ENCODE measurements around the gene PARD3B.

The PARD3B gene

DNA sequence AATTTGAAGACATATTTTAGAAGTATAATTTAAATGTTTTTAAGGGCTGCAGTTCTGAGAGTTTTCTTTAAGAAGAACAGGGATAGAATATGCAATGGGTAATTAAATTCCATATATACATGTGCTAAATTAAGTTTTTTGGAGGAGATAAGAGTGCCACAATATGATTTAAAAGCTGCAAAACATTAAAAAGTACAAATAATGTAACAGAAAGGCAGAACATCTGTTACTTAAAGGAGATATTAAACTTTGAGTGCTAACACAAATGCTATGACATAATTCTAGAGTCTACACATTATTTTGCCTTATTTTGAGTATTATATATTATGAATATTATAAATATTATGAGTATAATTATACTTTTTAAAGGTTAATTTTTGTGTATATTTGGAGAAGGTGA is 102.4 kb downstream of the PARD3B start:
- no peak for TF ChIP-seq CTCF (IDR thresholded peaks at IDR 0.05; ENCODE audit: insufficient read depth, low read length, poor library complexity, severe bottlenecking)
- Histone ChIP-seq H3K27me3 (replicated peaks; ENCODE audit: control insufficient read depth, insufficient read depth, low read length) (no peaks in the 10 kb centered on the region), H3K4me3 (replicated peaks; ENCODE audit: low read depth, low read length) (no peak overlapping the region), H3K36me3 (ENCODE audit: control insufficient read depth, insufficient read depth, low read length) (no peaks in the 10 kb centered on the region)
- no peak for DNase-seq (ENCODE audit: extremely low read depth, insufficient read length)

GRCh38 chr2:204650611-204651010 is 105.3 kb downstream of the PARD3B start:
- H3K4me3 ChIP-seq (replicated peaks; ENCODE audit: low read depth, low read length) = no peak overlapping the region
- H3K36me3 ChIP-seq (ENCODE audit: control insufficient read depth, insufficient read depth, low read length) = no peaks in the 10 kb centered on the region
- no peaks in the 10 kb centered on the region for H3K27me3 ChIP-seq (replicated peaks; ENCODE audit: control insufficient read depth, insufficient read depth, low read length)
- TF ChIP-seq CTCF (IDR thresholded peaks at IDR 0.05; ENCODE audit: insufficient read depth, low read length, poor library complexity, severe bottlenecking) = no peak
- no peak for DNase-seq (ENCODE audit: extremely low read depth, insufficient read length)

GRCh38 chr2:204652063-204652462 is 106.8 kb downstream of the PARD3B start:
- Histone ChIP-seq H3K4me3 (replicated peaks; ENCODE audit: low read depth, low read length) (no peak overlapping the region), H3K27me3 (replicated peaks; ENCODE audit: control insufficient read depth, insufficient read depth, low read length) (no peaks in the 10 kb centered on the region), H3K36me3 (ENCODE audit: control insufficient read depth, insufficient read depth, low read length) (no peaks in the 10 kb centered on the region)
- no peak for DNase-seq (ENCODE audit: extremely low read depth, insufficient read length)
- no peak for TF ChIP-seq CTCF (IDR thresholded peaks at IDR 0.05; ENCODE audit: insufficient read depth, low read length, poor library complexity, severe bottlenecking)

GRCh38 chr2:204654669-204655068 is 109.4 kb downstream of the PARD3B start:
- no peak for TF ChIP-seq CTCF (IDR thresholded peaks at IDR 0.05; ENCODE audit: insufficient read depth, low read length, poor library complexity, severe bottlenecking)
- Histone ChIP-seq H3K36me3 (ENCODE audit: control insufficient read depth, insufficient read depth, low read length) (no peaks in the 10 kb centered on the region), H3K4me3 (replicated peaks; ENCODE audit: low read depth, low read length) (no peak overlapping the region), H3K27me3 (replicated peaks; ENCODE audit: control insufficient read depth, insufficient read depth, low read length) (no peaks in the 10 kb centered on the region)
- DNase-seq (ENCODE audit: extremely low read depth, insufficient read length) = no peak

GRCh38 chr2:204655101-204655500 is 109.8 kb downstream of the PARD3B start:
- no peak for DNase-seq (ENCODE audit: extremely low read depth, insufficient read length)
- Histone ChIP-seq H3K4me3 (replicated peaks; ENCODE audit: low read depth, low read length) (no peak overlapping the region), H3K27me3 (replicated peaks; ENCODE audit: control insufficient read depth, insufficient read depth, low read length) (no peaks in the 10 kb centered on the region), H3K36me3 (ENCODE audit: control insufficient read depth, insufficient read depth, low read length) (no peaks in the 10 kb centered on the region)
- TF ChIP-seq CTCF (IDR thresholded peaks at IDR 0.05; ENCODE audit: insufficient read depth, low read length, poor library complexity, severe bottlenecking) = no peak

GRCh38 chr2:204655626-204656025 is 110.4 kb downstream of the PARD3B start:
- DNase-seq (ENCODE audit: extremely low read depth, insufficient read length) = no peak
- Histone ChIP-seq H3K36me3 (ENCODE audit: control insufficient read depth, insufficient read depth, low read length) (no peaks in the 10 kb centered on the region), H3K27me3 (replicated peaks; ENCODE audit: control insufficient read depth, insufficient read depth, low read length) (no peaks in the 10 kb centered on the region), H3K4me3 (replicated peaks; ENCODE audit: low read depth, low read length) (no peak overlapping the region)
- no peak for TF ChIP-seq CTCF (IDR thresholded peaks at IDR 0.05; ENCODE audit: insufficient read depth, low read length, poor library complexity, severe bottlenecking)
